ENCODE results near the gene PTGDR2. TPM values are rescaled to one million over a fixed set of nuclear protein-coding genes. Genes with fewer than 3 reads are reported as not detected.
A peak's percentile ranks its signal among the peaks of the same experiment; 100 is the strongest.

The PTGDR2 gene
- total RNA-seq, 2 experiments from 2014 or later, result 0.23 to 0.38 TPM

GRCh38 chr11:60857378-60858232, 1.9 kb upstream of the PTGDR2 start:
- peaks cover 7% of the 10 kb centered on the region for H3K36me3 Mint-ChIP-seq (ENCODE audit: low read depth)
- no peak overlapping the region for H3K4me3 Mint-ChIP-seq
- peak; percentile 48 for ATAC-seq
- TF ChIP-seq CTCF (IDR thresholded peaks at IDR 0.05), result no peak
- no peaks in the 10 kb centered on the region for H3K9me3 Mint-ChIP-seq
- H3K27ac Mint-ChIP-seq, result peak overlapping the region; percentile 23
- H3K4me1 Mint-ChIP-seq (ENCODE audit: low read depth), result peaks cover 23% of the 10 kb centered on the region
- ChIA-PET POLR2A (interaction anchor here (1.1 kb wide), 1 partner anchor 15 kb away, joined by 3 read pairs; no protein-coding TSS in a partner anchor), CTCF (interaction anchor here (1.3 to 2.9 kb wide), 2 partner anchors 30 kb away, joined by 4 to 10 read pairs; no protein-coding TSS in a partner anchor)
- intact Hi-C loops (cut with micrococcal nuclease), result no loop called here
- no peaks in the 10 kb centered on the region for H3K27me3 Mint-ChIP-seq
- DNase-seq, result no peak

DNA sequence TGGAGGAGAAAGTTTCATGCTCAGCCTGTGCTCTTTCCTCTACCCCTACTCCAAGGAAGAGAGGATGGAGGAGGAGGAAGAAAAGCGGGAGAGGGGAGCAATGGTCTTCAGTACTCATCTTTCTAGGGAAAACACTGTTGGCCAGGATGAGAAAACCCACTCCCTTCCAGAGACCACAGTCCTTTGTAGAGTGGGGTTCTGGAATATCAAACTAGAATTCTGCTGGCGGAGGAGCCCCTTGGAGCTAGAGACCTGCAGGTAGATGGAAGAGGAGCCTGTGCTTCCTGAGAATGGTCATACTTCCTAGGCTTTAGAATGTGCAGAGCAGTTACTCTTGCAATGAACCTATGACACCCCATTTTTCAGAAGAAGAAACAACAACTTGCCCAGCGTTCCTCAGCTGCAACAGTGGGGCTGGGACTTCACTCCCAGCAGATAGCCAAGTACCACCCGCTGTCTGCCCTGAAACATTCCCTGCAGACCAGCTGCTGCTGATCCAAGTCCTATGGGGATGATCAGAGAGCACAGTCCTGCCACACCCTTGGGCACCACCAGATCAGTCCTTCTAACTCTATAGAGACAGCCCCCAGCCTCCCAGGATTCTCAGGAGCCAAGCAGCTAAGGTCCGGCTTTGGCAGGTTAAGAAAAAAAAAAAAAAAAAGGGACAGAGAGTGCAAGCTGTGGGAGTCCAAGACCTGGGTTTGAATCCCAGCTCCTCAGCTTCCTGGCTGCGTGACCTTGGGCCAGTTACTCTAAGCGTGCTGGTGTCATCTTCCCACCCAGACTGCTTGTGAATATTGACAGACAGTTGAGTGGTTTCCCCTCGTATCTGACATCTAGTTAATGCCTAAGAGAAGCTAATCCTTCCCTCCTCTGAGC, 664 bp downstream of the PTGDR2 start:
- H3K4me3 Mint-ChIP-seq, result no peak overlapping the region
- intact Hi-C loops (cut with micrococcal nuclease), result no loop called here
- H3K27me3 Mint-ChIP-seq, result no peaks in the 10 kb centered on the region
- peaks cover 24% of the 10 kb centered on the region for H3K36me3 Mint-ChIP-seq (ENCODE audit: low read depth)
- POLR2A ChIA-PET, result interaction anchor here (0.8 kb wide), 2 partner anchors 9 to 18 kb away, joined by 3 read pairs; no protein-coding TSS in a partner anchor
- peaks cover 23% of the 10 kb centered on the region for H3K4me1 Mint-ChIP-seq (ENCODE audit: low read depth)
- CTCF ChIA-PET, result interaction anchor here (1.7 to 2.9 kb wide), 3 partner anchors 24 to 44 kb away, joined by 10 to 13 read pairs (median 12); no protein-coding TSS in a partner anchor
- no peak for ATAC-seq
- no peak overlapping the region for H3K27ac Mint-ChIP-seq
- no peak for TF ChIP-seq CTCF (IDR thresholded peaks at IDR 0.05)
- DNase-seq, result no peak
- H3K9me3 Mint-ChIP-seq, result no peaks in the 10 kb centered on the region

- Mint-ChIP-seq H3K4me1 (ENCODE audit: low read depth) (peaks cover 22% of the 10 kb centered on the region), H3K27ac (no peak overlapping the region), H3K27me3 (no peaks in the 10 kb centered on the region), H3K4me3 (no peak overlapping the region), H3K9me3 (no peaks in the 10 kb centered on the region), H3K36me3 (ENCODE audit: low read depth) (peaks cover 26% of the 10 kb centered on the region)
- intact Hi-C loops (cut with micrococcal nuclease), result no loop called here
- ATAC-seq, result no peak
- no peak for DNase-seq
- CTCF ChIA-PET, result interaction anchor here (2.9 kb wide), 1 partner anchor 45 kb away, joined by 12 read pairs; no protein-coding TSS in a partner anchor
- TF ChIP-seq CTCF (IDR thresholded peaks at IDR 0.05), result no peak
- POLR2A ChIA-PET, result no interaction called here
Observed at GRCh38 chr11:60854140-60854846, 1.5 kb downstream of the PTGDR2 start.

DNA sequence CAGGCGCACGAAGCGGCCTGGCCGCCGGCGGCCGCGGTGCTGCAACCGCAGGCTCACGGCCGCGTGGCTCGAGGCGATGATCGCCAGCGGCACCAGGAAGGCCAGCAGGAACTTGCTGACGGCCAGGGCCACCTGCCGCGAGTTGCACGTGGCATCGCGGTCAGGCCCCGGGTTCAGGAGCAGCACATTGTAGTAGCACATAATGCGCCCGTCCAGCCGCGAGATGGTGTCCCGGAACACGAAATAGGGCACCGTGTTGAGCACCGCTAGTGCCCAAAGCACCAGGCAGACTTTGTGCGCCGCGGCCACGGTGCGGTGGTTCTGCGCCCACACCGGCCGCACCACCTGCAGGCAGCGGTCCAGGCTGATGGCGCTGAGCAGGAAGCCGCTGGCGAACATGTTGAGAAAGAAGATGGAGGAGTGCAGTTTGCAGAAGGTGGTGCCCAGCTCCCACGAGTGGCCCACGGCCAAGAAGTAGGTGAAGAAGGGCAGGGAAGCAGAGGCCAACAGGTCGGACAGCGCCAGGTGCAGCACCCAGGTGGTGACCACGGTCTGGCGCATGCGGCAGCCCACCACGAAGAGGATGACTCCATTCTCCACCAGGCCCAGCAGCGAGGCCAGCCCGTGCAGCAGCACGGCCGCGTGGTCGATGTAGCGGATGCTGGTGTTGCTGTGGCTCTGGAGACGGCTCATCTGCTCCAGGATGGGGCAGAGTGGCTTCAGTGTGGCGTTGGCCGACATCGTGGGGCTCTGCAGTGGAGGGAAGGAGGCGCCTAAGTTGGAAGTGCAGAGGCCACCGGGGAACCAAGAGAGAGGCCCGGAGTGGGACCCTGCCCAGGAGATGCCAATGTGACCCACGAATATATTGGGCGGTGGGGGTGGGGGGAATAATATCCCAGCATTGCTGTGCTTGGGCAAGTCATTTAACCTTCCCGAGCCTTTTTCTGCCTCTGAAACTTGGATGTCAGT, 2.5 kb downstream of the PTGDR2 start:
- Mint-ChIP-seq H3K4me1 (ENCODE audit: low read depth) (peaks cover 12% of the 10 kb centered on the region), H3K36me3 (ENCODE audit: low read depth) (peaks cover 32% of the 10 kb centered on the region), H3K27me3 (no peaks in the 10 kb centered on the region), H3K4me3 (no peak overlapping the region), H3K9me3 (no peaks in the 10 kb centered on the region), H3K27ac (no peak overlapping the region)
- intact Hi-C loops (cut with micrococcal nuclease), result no loop called here
- no peak for ATAC-seq
- no peak for TF ChIP-seq CTCF (IDR thresholded peaks at IDR 0.05)
- ChIA-PET POLR2A (no interaction called here), CTCF (no interaction called here)
- no peak for DNase-seq
